GM12872 (cell line): ENCODE measurements around the gene RAP1GDS1.

Source experiments
- TF ChIP-seq, protein P1 (sequence below): IDR thresholded peaks from 3 replicates; pipeline ENCODE4 v1.5.1; 2011; ENCODE audit warnings: low read depth, mild to moderate bottlenecking, low read length, moderate library complexity; ENCODE audit not compliant: insufficient read depth

RAP1GDS1 gene

DNA sequence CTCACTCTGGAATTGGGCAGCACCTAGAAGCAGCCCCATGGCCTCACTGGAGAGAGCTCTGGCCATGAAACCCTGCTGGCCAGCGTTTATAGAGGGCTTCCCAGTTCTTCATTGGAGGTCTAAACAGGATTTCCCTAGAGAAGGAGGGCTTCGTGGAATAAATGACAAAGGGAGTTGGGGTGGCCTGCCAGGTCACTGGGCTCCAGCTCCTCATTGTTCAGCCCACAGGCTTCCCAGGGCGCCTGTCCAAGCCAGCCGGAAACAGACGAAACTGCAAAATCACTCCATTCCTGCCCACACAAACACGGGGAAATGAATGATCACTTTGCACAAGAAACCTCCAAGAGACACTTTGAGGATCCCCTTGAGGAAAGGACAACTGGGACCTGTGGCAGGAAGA lies 207.5 kb downstream of the RAP1GDS1 start:
- TF ChIP-seq, protein P1, sequence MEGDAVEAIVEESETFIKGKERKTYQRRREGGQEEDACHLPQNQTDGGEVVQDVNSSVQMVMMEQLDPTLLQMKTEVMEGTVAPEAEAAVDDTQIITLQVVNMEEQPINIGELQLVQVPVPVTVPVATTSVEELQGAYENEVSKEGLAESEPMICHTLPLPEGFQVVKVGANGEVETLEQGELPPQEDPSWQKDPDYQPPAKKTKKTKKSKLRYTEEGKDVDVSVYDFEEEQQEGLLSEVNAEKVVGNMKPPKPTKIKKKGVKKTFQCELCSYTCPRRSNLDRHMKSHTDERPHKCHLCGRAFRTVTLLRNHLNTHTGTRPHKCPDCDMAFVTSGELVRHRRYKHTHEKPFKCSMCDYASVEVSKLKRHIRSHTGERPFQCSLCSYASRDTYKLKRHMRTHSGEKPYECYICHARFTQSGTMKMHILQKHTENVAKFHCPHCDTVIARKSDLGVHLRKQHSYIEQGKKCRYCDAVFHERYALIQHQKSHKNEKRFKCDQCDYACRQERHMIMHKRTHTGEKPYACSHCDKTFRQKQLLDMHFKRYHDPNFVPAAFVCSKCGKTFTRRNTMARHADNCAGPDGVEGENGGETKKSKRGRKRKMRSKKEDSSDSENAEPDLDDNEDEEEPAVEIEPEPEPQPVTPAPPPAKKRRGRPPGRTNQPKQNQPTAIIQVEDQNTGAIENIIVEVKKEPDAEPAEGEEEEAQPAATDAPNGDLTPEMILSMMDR, result no peak

DNA sequence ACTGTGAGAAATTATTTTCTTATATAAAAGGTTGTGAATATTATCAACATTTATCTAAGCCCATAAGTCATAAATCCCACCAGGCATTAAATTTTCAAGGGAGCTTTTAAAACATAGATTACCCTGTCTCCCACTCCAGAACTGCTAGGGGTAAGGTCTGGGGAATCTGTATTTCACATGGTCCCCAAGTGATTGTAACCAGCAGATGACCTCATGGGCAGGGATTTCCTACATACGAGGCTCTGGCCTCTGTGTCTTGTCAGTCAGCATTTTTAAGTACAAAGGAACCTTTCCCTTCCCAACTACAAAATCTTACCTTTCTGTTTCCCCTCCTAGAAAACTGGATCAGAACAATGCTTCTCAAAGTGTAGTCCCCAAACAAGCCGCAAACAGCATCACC lies 208.6 kb downstream of the RAP1GDS1 start:
- TF ChIP-seq, protein P1, result no peak

DNA sequence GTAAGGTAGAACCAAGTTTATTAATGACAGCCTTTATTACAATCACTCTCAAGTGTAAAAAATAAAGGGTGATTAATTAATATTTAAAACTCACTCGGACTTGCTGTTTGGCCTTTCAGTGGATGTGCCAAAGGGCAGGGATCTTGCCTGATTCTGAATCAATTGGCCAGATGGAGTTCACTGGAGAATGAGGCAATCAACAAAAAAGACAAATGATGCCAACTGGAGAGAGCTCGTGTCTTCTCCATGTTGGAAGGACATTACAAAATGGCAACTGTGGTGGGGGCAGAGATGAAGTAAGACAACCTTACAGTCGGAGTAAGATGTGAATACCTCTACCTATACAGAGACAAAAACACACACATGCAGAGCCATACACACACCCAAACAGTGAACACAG lies 209.2 kb downstream of the RAP1GDS1 start:
- TF ChIP-seq, protein P1, result no peak

DNA sequence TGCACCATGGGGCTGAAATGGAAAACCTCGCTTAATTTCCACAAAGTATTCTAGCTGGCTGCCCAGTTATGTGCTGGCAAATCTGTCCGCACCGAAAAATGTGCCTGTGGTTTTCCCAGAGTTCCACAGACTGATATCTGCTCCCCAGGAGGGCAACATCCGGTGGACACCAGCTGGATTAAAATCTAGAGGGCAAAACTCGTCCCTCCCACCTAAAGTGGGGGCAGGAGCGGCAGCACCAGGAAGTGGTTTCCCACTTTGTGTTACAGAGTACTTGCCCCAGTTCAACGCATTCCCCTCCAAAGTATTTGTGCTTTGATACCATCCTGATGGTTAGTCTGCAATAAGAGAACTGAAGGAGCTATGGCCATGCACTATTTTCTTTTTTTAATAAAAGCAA lies 209.6 kb downstream of the RAP1GDS1 start:
- TF ChIP-seq, protein P1, result no peak

DNA sequence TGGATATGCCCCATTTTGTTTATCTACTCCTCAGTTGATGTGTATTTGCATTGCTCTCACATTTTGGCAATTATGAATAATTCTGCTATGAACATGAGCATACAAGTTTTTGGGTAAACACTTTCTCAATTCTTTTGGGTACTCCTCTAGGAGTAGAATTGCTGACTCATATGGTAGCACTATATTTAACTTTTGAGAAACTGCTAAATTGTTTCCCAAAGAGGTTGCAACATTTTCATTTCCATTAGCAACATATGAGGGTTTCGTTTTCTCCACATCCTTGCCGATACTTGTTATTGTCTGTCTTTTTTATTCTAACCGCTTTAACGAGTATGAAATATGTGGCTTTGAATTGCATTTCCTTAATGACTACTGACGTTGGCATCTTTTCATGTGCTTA lies 211.9 kb downstream of the RAP1GDS1 start:
- TF ChIP-seq, protein P1, result no peak

DNA sequence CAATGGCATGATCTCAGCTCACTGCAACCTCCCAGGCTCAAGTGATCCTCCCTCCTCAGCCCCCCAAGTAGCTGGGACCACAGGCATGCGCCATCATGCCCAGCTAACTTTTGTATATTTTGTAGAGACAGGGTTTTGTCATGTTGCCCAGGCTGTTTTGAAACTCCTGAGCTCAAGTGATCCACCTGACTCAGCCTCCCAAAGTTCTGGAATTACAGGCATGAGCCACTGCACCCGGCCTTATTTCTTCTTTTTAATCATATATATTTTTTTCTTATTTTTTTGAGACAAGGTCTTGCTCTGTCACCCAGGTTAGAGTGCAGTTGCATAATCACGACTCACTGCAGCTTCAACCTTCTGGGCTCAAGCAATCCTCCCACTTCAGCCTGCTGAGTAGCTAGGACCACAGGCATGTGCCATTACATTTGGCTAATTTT lies 213.2 kb downstream of the RAP1GDS1 start:
- TF ChIP-seq, protein P1, result no peak

DNA sequence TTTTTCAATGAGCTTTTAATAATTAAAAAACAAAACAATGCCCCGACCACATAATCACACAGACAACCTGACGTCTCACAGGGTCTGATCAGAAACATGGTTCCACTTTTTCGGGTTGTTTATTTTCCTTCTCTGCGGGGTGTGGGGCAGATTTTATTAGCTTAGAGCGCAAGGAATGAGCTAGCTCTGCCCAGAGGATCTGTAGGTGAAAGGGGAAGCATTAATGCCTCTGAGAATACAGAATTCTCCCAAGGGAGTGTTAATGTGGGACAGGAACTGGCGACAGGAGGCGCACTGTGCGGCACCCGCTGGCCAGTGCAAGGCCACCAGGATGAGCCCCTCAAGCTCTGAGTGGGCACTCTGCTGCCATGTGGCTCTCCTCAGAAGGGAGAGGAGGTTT lies 215.7 kb downstream of the RAP1GDS1 start:
- TF ChIP-seq, protein P1, result 0 out of 3 replicates have a peak, but pooled peaks have one; percentile 12

DNA sequence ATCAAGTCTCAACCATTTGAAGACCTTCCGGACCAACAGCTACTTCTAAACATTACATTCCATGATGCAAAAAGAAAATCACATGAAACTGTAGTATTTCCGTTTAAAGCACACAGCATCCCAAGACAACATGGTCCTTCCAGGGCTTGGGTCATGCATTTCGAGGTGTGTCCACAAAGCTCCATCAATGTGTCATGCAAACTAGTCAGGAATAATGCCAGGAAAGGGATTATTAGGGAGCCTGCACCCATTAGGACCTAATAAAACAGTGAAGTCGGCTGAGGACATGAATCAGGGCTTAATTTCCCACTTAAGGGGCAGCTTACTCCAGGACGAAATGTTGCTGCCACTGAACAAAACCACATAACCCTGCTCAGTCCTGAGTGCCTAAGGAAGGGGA lies 219.4 kb downstream of the RAP1GDS1 start:
- TF ChIP-seq, protein P1, result no peak
